HL-60 (cell line): Measurements from ENCODE around the gene BCL7A.
A peak's percentile ranks its signal among the peaks of the same experiment; 100 is the strongest.

Experiments used
- DNase-seq, 2 experiments: peaks; one replicate each; pipeline ENCODE4 v3.0.0-alpha.2; 2010 to 2020; ENCODE audit warnings: low read depth in 1 of 2, low spot score in 1 of 2
- H3K27ac ChIP-seq: fragments of 250-450 bp; sonication (Bioruptor Pico); replicated peaks from 2 replicates; pipeline ENCODE4 v1.5.1; 2020; ENCODE audit warnings: mild to moderate bottlenecking, moderate library complexity
- H3K27me3 ChIP-seq: fragments of 250-450 bp; sonication (Bioruptor Pico); 2 replicates; pipeline ENCODE4 v1.5.1; 2021; ENCODE audit warnings: mild to moderate bottlenecking, moderate library complexity; ENCODE audit not compliant: insufficient read depth, poor library complexity, severe bottlenecking
- H3K4me3 ChIP-seq: replicated peaks from 2 replicates; pipeline ENCODE4 v1.5.1; 2011; ENCODE audit warnings: mild to moderate bottlenecking, control low read depth, low read length; ENCODE audit not compliant: insufficient read depth
- CTCF ChIP-seq: IDR thresholded peaks from one replicate; pipeline ENCODE4 v1.5.1; 2011; ENCODE audit warnings: low read length, control low read depth, inconsistent platforms; ENCODE audit not compliant: insufficient read depth
- GABPA ChIP-seq: IDR thresholded peaks from 2 replicates; pipeline ENCODE4 v1.6.1; 2012; ENCODE audit warnings: low read depth
- POLR2AphosphoS5 ChIP-seq: IDR thresholded peaks from 2 replicates; pipeline ENCODE4 v1.6.1; 2012; ENCODE audit warnings: low read depth
- REST ChIP-seq: IDR thresholded peaks from 2 replicates; pipeline ENCODE4 v1.6.1; 2012; ENCODE audit warnings: low read depth; ENCODE audit not compliant: insufficient replicate concordance
- SPI1 ChIP-seq: IDR thresholded peaks from 2 replicates; pipeline ENCODE4 v1.6.1; 2012; ENCODE audit warnings: low read depth, mild to moderate bottlenecking, borderline replicate concordance

Gene BCL7A

GRCh38 chr12:122067548-122067947, 45.9 kb downstream of the BCL7A start:
- no peak overlapping the region for H3K4me3 ChIP-seq
- H3K27ac ChIP-seq: no peak overlapping the region
- no peaks in the 10 kb centered on the region for H3K27me3 ChIP-seq
- no peak for TF ChIP-seq POLR2AphosphoS5
- TF ChIP-seq CTCF: no peak
- no peak for TF ChIP-seq SPI1
- no peak for TF ChIP-seq REST
- no peak for TF ChIP-seq GABPA
- DNase-seq: no peak

- no peaks in the 10 kb centered on the region for H3K27me3 ChIP-seq
- H3K27ac ChIP-seq: no peak overlapping the region
- H3K4me3 ChIP-seq: no peak overlapping the region
- DNase-seq: peak in 1 of 2 experiments; percentile 17
- no peak for TF ChIP-seq REST
- TF ChIP-seq GABPA: no peak
- TF ChIP-seq POLR2AphosphoS5: no peak
- TF ChIP-seq SPI1: no peak
These were observed 46.3 kb downstream of the BCL7A start for GRCh38 chr12:122067966-122068365.

GRCh38 chr12:122072031-122072970, 50.6 kb downstream of the BCL7A start:
- no peak for DNase-seq
- Histone ChIP-seq H3K4me3 (no peak overlapping the region), H3K27me3 (no peaks in the 10 kb centered on the region), H3K27ac (no peak overlapping the region)
- TF ChIP-seq POLR2AphosphoS5: no peak
- no peak for TF ChIP-seq REST
- no peak for TF ChIP-seq CTCF
- TF ChIP-seq SPI1: no peak
- no peak for TF ChIP-seq GABPA
